Fibroblast of skin of left quadriceps (primary cell): ENCODE data around the gene BICRA.
"Not testable (repeated sequence)": the region's sequence is repeated elsewhere in the genome, so short reads cannot be mapped to it uniquely, and the experiment has no call there.

Source experiments
- DNase-seq, 2 experiments: peaks; one replicate each; pipeline ENCODE4 v3.0.0-alpha.2; 2013; ENCODE audit warnings: low read depth in 2 of 2

Gene BICRA

GRCh38 chr19:47608969-47609905 lies at the start of gene BICRA:
Gene BICRA, plus strand, starts transcription at chr19:47609134. Its CDS starts 64,441 bp downstream, at chr19:47673575.
- DNase-seq: peak; percentile 64 to 67

- DNase-seq: no peak
Measured at GRCh38 chr19:47560999-47561398, 47.9 kb upstream of the BICRA start.

- DNase-seq: no peak
Measured at GRCh38 chr19:47561440-47562057, 47.4 kb upstream of the BICRA start.

- no peak for DNase-seq
Measured at GRCh38 chr19:47564081-47564480, 44.9 kb upstream of the BICRA start.

- no peak for DNase-seq
Measured at GRCh38 chr19:47569331-47569730, 39.6 kb upstream of the BICRA start.

- DNase-seq: no peak
Measured at GRCh38 chr19:47572635-47573034, 36.3 kb upstream of the BICRA start.

- DNase-seq: peak; percentile 15 to 16
Measured at GRCh38 chr19:47573071-47574026, 35.6 kb upstream of the BICRA start, which contains the start of gene ZNF541. Gene ZNF541, minus strand, starts transcription at chr19:47573148. Its CDS starts 17,292 bp downstream, at chr19:47555856.

- DNase-seq: no peak
Measured at GRCh38 chr19:47580397-47580796, 28.5 kb upstream of the BICRA start.

GRCh38 chr19:47581605-47582319 lies 27.2 kb upstream of the BICRA start:
- DNase-seq: no peak

- DNase-seq: peak; percentile 44 to 54
Measured at GRCh38 chr19:47582320-47582909, 26.5 kb upstream of the BICRA start.

GRCh38 chr19:47583161-47583560 lies 25.8 kb upstream of the BICRA start:
- DNase-seq: not testable (repeated sequence)

- no peak for DNase-seq
Measured at GRCh38 chr19:47587295-47587694, 21.6 kb upstream of the BICRA start.

GRCh38 chr19:47589824-47590223 lies 19.1 kb upstream of the BICRA start:
- DNase-seq: no peak

GRCh38 chr19:47593860-47594259 lies 15.1 kb upstream of the BICRA start:
- no peak for DNase-seq

- no peak for DNase-seq
Measured at GRCh38 chr19:47595944-47596343, 13.0 kb upstream of the BICRA start.

- DNase-seq: peak; percentile 94 to 95
Measured at GRCh38 chr19:47598407-47599349, 10.3 kb upstream of the BICRA start.

- not testable (repeated sequence) for DNase-seq
Measured at GRCh38 chr19:47599671-47600245, 9.2 kb upstream of the BICRA start.

GRCh38 chr19:47600246-47601179 lies 8.4 kb upstream of the BICRA start:
- DNase-seq: peak; percentile 98
